Tibial nerve (tissue), 4 donors: ENCODE measurements around the gene MORN1. TPM values are rescaled to one million over a fixed set of nuclear protein-coding genes. Genes with fewer than 3 reads are reported as not detected.
"Not testable (repeated sequence)": the region's sequence is repeated elsewhere in the genome, so short reads cannot be mapped to it uniquely, and the experiment has no call there.

ENCODE experiments used
- DNase-seq, 2 donors: peaks; one replicate each; pipeline ENCODE4 v3.0.0-alpha.2; 2019; ENCODE audit warnings: low spot score in 2 of 2
- H3K27ac ChIP-seq, 4 donors: fragments of 200-600 bp; sonication (generic) in 3 of 4; one replicate each; pipeline ENCODE4 v1.5.1; 2017 to 2019; ENCODE audit warnings: mild to moderate bottlenecking in 1 of 4
- H3K27me3 ChIP-seq, 2 donors: fragments of 200-600 bp; sonication (generic) in 1 of 2; one replicate each; pipeline versions ENCODE4 v1.5.1 to v1.6.0; 2017 to 2019
- H3K36me3 ChIP-seq, 3 donors: fragments of 200-600 bp; sonication (generic); one replicate each; pipeline ENCODE4 v1.5.1; 2018 to 2019
- H3K4me1 ChIP-seq, 4 donors: fragments of 200-600 bp; sonication (generic) in 3 of 4; one replicate each; pipeline ENCODE4 v1.5.1; 2017 to 2019
- H3K4me3 ChIP-seq, 4 donors: fragments of 200-600 bp; sonication (generic) in 3 of 4; one replicate each; pipeline ENCODE4 v1.5.1; 2017 to 2019; ENCODE audit warnings: mild to moderate bottlenecking in 1 of 4, moderate library complexity in 1 of 4
- H3K9me3 ChIP-seq, 4 donors: fragments of 200-600 bp; sonication (generic) in 3 of 4; one replicate each; pipeline ENCODE4 v1.5.1; 2017 to 2019
- CTCF ChIP-seq, 5 experiments: fragments of 200-600 bp in 3 of 5; fragments of 450-650 bp in 2 of 5; sonication (generic) in 3 of 5; IDR thresholded peaks; one replicate each; pipeline ENCODE4 v1.5.1; 2016 to 2019; ENCODE audit warnings: antibody characterized with exemption in 5 of 5, mild to moderate bottlenecking in 3 of 5, moderate library complexity in 2 of 5
- EP300 ChIP-seq, 2 donors: sonication (generic); formaldehyde crosslinking; IDR thresholded peaks; one replicate each; pipeline ENCODE4 v1.6.1; 2017; ENCODE audit warnings: antibody characterized with exemption in 2 of 2, mild to moderate bottlenecking in 1 of 2
- POLR2A ChIP-seq, 2 donors: fragments of 450-650 bp; IDR thresholded peaks; one replicate each; pipeline ENCODE4 v1.6.1; 2017; ENCODE audit warnings: antibody characterized with exemption in 2 of 2, mild to moderate bottlenecking in 2 of 2, moderate library complexity in 2 of 2
- WGBS, 2 donors: methylation state at CpG; one replicate each; pipeline ENCODE4 v1.1.5; 2018; 5-methylcytosine and 5-hydroxymethylcytosine counted together
- total RNA-seq, 4 donors: library from RNA; depleted of rRNA; stranded (reverse); fragments of >200 nt; gene quantifications; one replicate each; pipeline ENCODE4 v1.1.0, GENCODE V29; 2016

MORN1 gene
- total RNA-seq, 4 donors from 2014 or later: 8.7 to 21.9 (median 16.1) TPM

- WGBS, 2 donors: 81 to 93% methylated on average over 21 of the region's 21 CpGs
- Histone ChIP-seq H3K36me3 (peaks cover 0 to 3% (median 0%) of the 10 kb centered on the region in 3 donors), H3K4me3 (no peak overlapping the region), H3K27me3 (no peaks in the 10 kb centered on the region), H3K9me3 (no peaks in the 10 kb centered on the region), H3K4me1 (peaks cover 0 to 22% (median 18%) of the 10 kb centered on the region in 4 donors), H3K27ac (no peak overlapping the region)
- no peak for DNase-seq
- TF ChIP-seq CTCF (IDR thresholded peaks at IDR 0.05) (no peak), EP300 (IDR thresholded peaks at IDR 0.05) (no peak), POLR2A (IDR thresholded peaks at IDR 0.05) (no peak)
Measured at GRCh38 chr1:2334366-2334765, 57.0 kb downstream of the MORN1 start.

GRCh38 chr1:2331580-2331979 lies 59.8 kb downstream of the MORN1 start:
- 90 to 95% methylated on average over 33 of the region's 33 CpGs for WGBS, 2 donors
- H3K4me1 ChIP-seq: peaks cover 0 to 30% (median 19%) of the 10 kb centered on the region in 4 donors
- not testable (repeated sequence) for H3K4me3 ChIP-seq, H3K27me3 ChIP-seq, DNase-seq, H3K36me3 ChIP-seq, H3K9me3 ChIP-seq
- peak overlapping the region; percentile 73 to 89 (median 77) for H3K27ac ChIP-seq

- Histone ChIP-seq H3K27me3 (no peaks in the 10 kb centered on the region), H3K36me3 (no peaks in the 10 kb centered on the region), H3K9me3 (no peaks in the 10 kb centered on the region), H3K4me3 (no peak overlapping the region), H3K4me1 (peaks cover 0 to 30% (median 19%) of the 10 kb centered on the region in 4 donors), H3K27ac (peak overlapping the region; percentile 73 to 89 (median 77))
- TF ChIP-seq POLR2A (IDR thresholded peaks at IDR 0.05): no peak
- TF ChIP-seq EP300 (IDR thresholded peaks at IDR 0.05): no peak
- no peak for TF ChIP-seq CTCF (IDR thresholded peaks at IDR 0.05)
- 26 to 45% methylated on average over 6 to 11 of the region's 11 CpGs for WGBS, 2 donors
- no peak for DNase-seq
Measured at GRCh38 chr1:2331200-2331544, 60.2 kb downstream of the MORN1 start.

GRCh38 chr1:2330519-2331199 lies 60.7 kb downstream of the MORN1 start:
- Histone ChIP-seq H3K9me3 (no peaks in the 10 kb centered on the region), H3K27me3 (no peaks in the 10 kb centered on the region), H3K4me3 (peak overlapping the region in 1 of 4 donors; percentile 1), H3K36me3 (no peaks in the 10 kb centered on the region), H3K27ac (peak overlapping the region; percentile 73 to 89 (median 77)), H3K4me1 (peaks cover 0 to 30% (median 19%) of the 10 kb centered on the region in 4 donors)
- DNase-seq: peak; percentile 72 to 77
- TF ChIP-seq POLR2A (IDR thresholded peaks at IDR 0.05) (no peak), EP300 (IDR thresholded peaks at IDR 0.05) (peak; percentile 40 to 77), CTCF (IDR thresholded peaks at IDR 0.05) (peak in 1 of 5 experiments; percentile 17)
- WGBS, 2 donors: 15 to 34% methylated on average over 23 to 25 of the region's 31 CpGs

- Histone ChIP-seq H3K27ac (peak overlapping the region in 3 of 4 donors; percentile 73 to 89 (median 80)), H3K4me3 (no peak overlapping the region), H3K27me3 (no peaks in the 10 kb centered on the region), H3K9me3 (no peaks in the 10 kb centered on the region), H3K36me3 (no peaks in the 10 kb centered on the region), H3K4me1 (peaks cover 0 to 30% (median 19%) of the 10 kb centered on the region in 4 donors)
- WGBS, 2 donors: 75 to 81% methylated on average over 4 to 12 of the region's 12 CpGs
- no peak for TF ChIP-seq POLR2A (IDR thresholded peaks at IDR 0.05)
- no peak for TF ChIP-seq EP300 (IDR thresholded peaks at IDR 0.05)
- no peak for TF ChIP-seq CTCF (IDR thresholded peaks at IDR 0.05)
- DNase-seq: no peak
Measured at GRCh38 chr1:2330035-2330434, 61.3 kb downstream of the MORN1 start.
